Measurements from ENCODE around the gene GLRX. TPM values are rescaled to one million over a fixed set of nuclear protein-coding genes. Genes with fewer than 3 reads are reported as not detected.

The GLRX gene
- total RNA-seq, 1 donor from 2014 or later = 32.8 TPM

GRCh38 chr5:95861864-95862561, 39.5 kb upstream of the GLRX start:
- H3K4me1 Mint-ChIP-seq (ENCODE audit: unreplicated experiment) = peaks cover 66% of the 10 kb centered on the region
- no peak for DNase-seq (ENCODE audit: extremely low spot score, unreplicated experiment)
- TF ChIP-seq, protein P1, sequence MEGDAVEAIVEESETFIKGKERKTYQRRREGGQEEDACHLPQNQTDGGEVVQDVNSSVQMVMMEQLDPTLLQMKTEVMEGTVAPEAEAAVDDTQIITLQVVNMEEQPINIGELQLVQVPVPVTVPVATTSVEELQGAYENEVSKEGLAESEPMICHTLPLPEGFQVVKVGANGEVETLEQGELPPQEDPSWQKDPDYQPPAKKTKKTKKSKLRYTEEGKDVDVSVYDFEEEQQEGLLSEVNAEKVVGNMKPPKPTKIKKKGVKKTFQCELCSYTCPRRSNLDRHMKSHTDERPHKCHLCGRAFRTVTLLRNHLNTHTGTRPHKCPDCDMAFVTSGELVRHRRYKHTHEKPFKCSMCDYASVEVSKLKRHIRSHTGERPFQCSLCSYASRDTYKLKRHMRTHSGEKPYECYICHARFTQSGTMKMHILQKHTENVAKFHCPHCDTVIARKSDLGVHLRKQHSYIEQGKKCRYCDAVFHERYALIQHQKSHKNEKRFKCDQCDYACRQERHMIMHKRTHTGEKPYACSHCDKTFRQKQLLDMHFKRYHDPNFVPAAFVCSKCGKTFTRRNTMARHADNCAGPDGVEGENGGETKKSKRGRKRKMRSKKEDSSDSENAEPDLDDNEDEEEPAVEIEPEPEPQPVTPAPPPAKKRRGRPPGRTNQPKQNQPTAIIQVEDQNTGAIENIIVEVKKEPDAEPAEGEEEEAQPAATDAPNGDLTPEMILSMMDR (IDR thresholded peaks at IDR 0.05) = no peak

GRCh38 chr5:95861221-95861863, 38.8 kb upstream of the GLRX start:
- H3K27ac Mint-ChIP-seq (ENCODE audit: unreplicated experiment) = peak overlapping the region; percentile 99
- H3K9me3 Mint-ChIP-seq (ENCODE audit: unreplicated experiment) = no peaks in the 10 kb centered on the region
- no peaks in the 10 kb centered on the region for H3K36me3 Mint-ChIP-seq (ENCODE audit: unreplicated experiment)
- H3K27me3 Mint-ChIP-seq (ENCODE audit: unreplicated experiment) = no peaks in the 10 kb centered on the region
- peak overlapping the region; percentile 8 for H3K4me3 Mint-ChIP-seq (ENCODE audit: unreplicated experiment)
- no peak for DNase-seq (ENCODE audit: extremely low spot score, unreplicated experiment)
- TF ChIP-seq, protein P1 (IDR thresholded peaks at IDR 0.05) = no peak
- H3K4me1 Mint-ChIP-seq (ENCODE audit: unreplicated experiment) = peaks cover 72% of the 10 kb centered on the region

More at GRCh38 chr5:95861864-95862561, 39.5 kb upstream of the GLRX start:
- H3K27ac Mint-ChIP-seq (ENCODE audit: unreplicated experiment) = peak overlapping the region; percentile 99
- no peaks in the 10 kb centered on the region for H3K36me3 Mint-ChIP-seq (ENCODE audit: unreplicated experiment)
- no peaks in the 10 kb centered on the region for H3K9me3 Mint-ChIP-seq (ENCODE audit: unreplicated experiment)
- H3K27me3 Mint-ChIP-seq (ENCODE audit: unreplicated experiment) = no peaks in the 10 kb centered on the region
- no peak overlapping the region for H3K4me3 Mint-ChIP-seq (ENCODE audit: unreplicated experiment)

- TF ChIP-seq, protein P1 (IDR thresholded peaks at IDR 0.05) = no peak
- H3K27ac Mint-ChIP-seq (ENCODE audit: unreplicated experiment) = peak overlapping the region; percentile 99
- H3K27me3 Mint-ChIP-seq (ENCODE audit: unreplicated experiment) = no peaks in the 10 kb centered on the region
- no peaks in the 10 kb centered on the region for H3K36me3 Mint-ChIP-seq (ENCODE audit: unreplicated experiment)
- H3K9me3 Mint-ChIP-seq (ENCODE audit: unreplicated experiment) = no peaks in the 10 kb centered on the region
- peak overlapping the region; percentile 71 for H3K4me3 Mint-ChIP-seq (ENCODE audit: unreplicated experiment)
- peaks cover 72% of the 10 kb centered on the region for H3K4me1 Mint-ChIP-seq (ENCODE audit: unreplicated experiment)
- no peak for DNase-seq (ENCODE audit: extremely low spot score, unreplicated experiment)
Measured at GRCh38 chr5:95859661-95860060, 37.1 kb upstream of the GLRX start.

DNA sequence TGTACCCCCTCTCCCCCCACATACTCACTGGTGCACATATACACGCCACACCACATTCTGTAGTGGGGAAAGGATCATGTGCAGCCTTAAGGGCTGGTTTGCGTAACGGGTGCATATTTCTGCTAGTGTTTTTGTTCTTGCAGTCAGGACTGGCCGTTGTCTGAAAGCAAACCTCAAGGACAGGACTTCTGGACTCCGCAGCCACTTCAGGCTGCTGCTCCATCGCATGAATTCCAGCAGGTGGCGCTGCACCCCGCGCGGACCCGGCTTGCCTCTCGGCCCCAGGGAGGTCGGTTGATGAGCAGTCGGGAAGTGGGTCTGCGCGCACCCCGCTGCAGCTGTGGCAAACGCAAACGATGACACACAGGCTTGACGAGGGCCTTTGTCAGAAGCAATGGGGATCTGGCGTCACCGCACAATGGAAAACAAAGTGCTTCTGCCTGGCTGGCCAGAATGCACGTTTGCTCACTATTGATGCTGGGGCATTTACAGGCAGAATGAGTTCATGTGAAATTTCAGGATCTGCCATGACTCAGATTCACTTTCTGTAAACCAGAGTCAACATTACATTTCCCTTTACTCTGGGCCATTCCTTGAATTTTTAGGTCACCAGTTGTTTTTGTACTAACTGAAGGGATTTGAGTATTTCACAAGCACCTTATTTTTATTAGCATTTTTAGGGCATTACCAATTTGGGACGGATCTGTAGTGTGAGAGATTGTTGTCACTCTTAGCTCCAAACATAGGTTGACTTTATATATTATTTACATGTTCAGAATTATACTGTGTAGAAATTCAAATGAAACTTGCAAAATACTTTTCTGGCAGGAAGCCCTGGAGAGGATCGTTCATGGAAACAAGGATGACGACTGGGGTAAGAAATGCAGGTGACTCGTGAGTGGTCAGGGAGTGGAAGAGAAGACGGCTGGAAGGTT, 36.4 kb upstream of the GLRX start:
- Mint-ChIP-seq H3K9me3 (ENCODE audit: unreplicated experiment) (no peaks in the 10 kb centered on the region), H3K36me3 (ENCODE audit: unreplicated experiment) (no peaks in the 10 kb centered on the region), H3K4me3 (ENCODE audit: unreplicated experiment) (peak overlapping the region; percentile 71), H3K4me1 (ENCODE audit: unreplicated experiment) (peaks cover 72% of the 10 kb centered on the region), H3K27me3 (ENCODE audit: unreplicated experiment) (no peaks in the 10 kb centered on the region), H3K27ac (ENCODE audit: unreplicated experiment) (peak overlapping the region; percentile 99)
- peak; percentile 97 for DNase-seq (ENCODE audit: extremely low spot score, unreplicated experiment)
- TF ChIP-seq, protein P1 (IDR thresholded peaks at IDR 0.05) = peak; percentile 99

Data from osteocyte (in vitro differentiated cells).